ENCODE measurements around the gene EPHA1.

- TF ChIP-seq POLR2AphosphoS5 (IDR thresholded peaks at IDR 0.05; ENCODE audit: borderline replicate concordance, low read depth, low read length) (no peak), EZH2 (IDR thresholded peaks at IDR 0.05) (no peak)
Measured at GRCh38 chr7:143406002-143406357, 2.7 kb downstream of the EPHA1 start.
